WTC11 (cell line): ENCODE results near the gene CLCA2. TPM values are rescaled to one million over a fixed set of nuclear protein-coding genes. Genes with fewer than 3 reads are reported as not detected.
A peak's percentile ranks its signal among the peaks of the same experiment; 100 is the strongest.

ENCODE experiments used
- ATAC-seq: fragments of 200-7000 bp; cut with Tn5 transposase; 2 replicates; pipeline ENCODE4 v1.10.0; 2021; ENCODE audit warnings: mild to moderate bottlenecking, moderate library complexity
- CTCF ChIA-PET: fragments of 300-600 bp; sonication (Branson Sonifier 250); formaldehyde crosslinking; loops from one replicate; lab custom pipeline; 2021; ENCODE audit warnings: antibody characterized with exemption; lab: Charles Lee
- POLR2A ChIA-PET: fragments of 350-600 bp; sonication (Branson Sonifier 250); formaldehyde crosslinking; loops from one replicate; lab custom pipeline; 2021; ENCODE audit warnings: antibody characterized with exemption; lab: Charles Lee
- DNase-seq: peaks from one replicate; pipeline ENCODE4 v3.0.0; 2021; ENCODE audit warnings: low spot score
- H3K27ac Mint-ChIP-seq: 2 replicates; pipeline ENCODE4 v1.8.0; 2021; ENCODE audit warnings: mixed read lengths
- H3K27me3 Mint-ChIP-seq: 2 replicates; pipeline ENCODE4 v1.8.0; 2021; ENCODE audit warnings: low read depth, mild to moderate bottlenecking, moderate library complexity, mixed read lengths
- H3K36me3 Mint-ChIP-seq: 2 replicates; pipeline ENCODE4 v1.8.0; 2021; ENCODE audit warnings: mixed read lengths
- H3K4me1 Mint-ChIP-seq: 2 replicates; pipeline ENCODE4 v1.8.0; 2022; ENCODE audit warnings: mixed read lengths
- H3K4me3 Mint-ChIP-seq: 2 replicates; pipeline ENCODE4 v1.8.0; 2021; ENCODE audit warnings: mild to moderate bottlenecking, moderate library complexity, mixed read lengths
- H3K9me3 Mint-ChIP-seq: 2 replicates; pipeline ENCODE4 v1.8.0; 2021; ENCODE audit warnings: mixed read lengths
- FOXK1 ChIP-seq: sonication (generic); formaldehyde crosslinking; IDR thresholded peaks from 2 replicates; pipeline ENCODE4 v1.8.0; 2022; ENCODE audit warnings: mild to moderate bottlenecking, moderate library complexity, missing genetic modification reagents
- FOXP1 ChIP-seq: sonication (generic); formaldehyde crosslinking; IDR thresholded peaks from 2 replicates; pipeline ENCODE4 v1.8.0; 2022; ENCODE audit warnings: missing genetic modification reagents, mild to moderate bottlenecking, moderate library complexity, borderline replicate concordance
- GABPB1 ChIP-seq: sonication (generic); formaldehyde crosslinking; IDR thresholded peaks from 2 replicates; pipeline ENCODE4 v1.8.1; 2023; ENCODE audit warnings: mild to moderate bottlenecking, missing genetic modification reagents
- GRHL2 ChIP-seq: fragments of 250-450 bp; sonication (Bioruptor Pico); IDR thresholded peaks from 2 replicates; pipeline ENCODE4 v1.8.0; 2022; ENCODE audit warnings: mild to moderate bottlenecking, moderate library complexity; ENCODE audit not compliant: insufficient replicate concordance, severe bottlenecking
- NR2C2 ChIP-seq: sonication (generic); formaldehyde crosslinking; IDR thresholded peaks from 2 replicates; pipeline ENCODE4 v1.8.0; 2022; ENCODE audit warnings: mild to moderate bottlenecking, missing genetic modification reagents
- RELA ChIP-seq: sonication (generic); formaldehyde crosslinking; IDR thresholded peaks from 2 replicates; pipeline ENCODE4 v1.8.1; 2022; ENCODE audit warnings: missing genetic modification reagents, mild to moderate bottlenecking, borderline replicate concordance
- ZNF263 ChIP-seq: sonication (generic); formaldehyde crosslinking; IDR thresholded peaks from 2 replicates; pipeline ENCODE4 v1.8.1; 2022; ENCODE audit warnings: low read depth, mild to moderate bottlenecking, moderate library complexity, missing genetic modification reagents
- ZNF423 ChIP-seq: fragments of 250-450 bp; sonication (Bioruptor Pico); IDR thresholded peaks from 2 replicates; pipeline ENCODE4 v2.1.2; 2022; ENCODE audit warnings: mild to moderate bottlenecking, moderate library complexity
- total RNA-seq: library from RNA; stranded (reverse); gene quantifications from 3 replicates; pipeline ENCODE4 v1.2.3, GENCODE V29; 2021
- TF ChIP-seq, protein P1 (sequence below): sonication (generic); formaldehyde crosslinking; IDR thresholded peaks from 2 replicates; pipeline ENCODE4 v1.8.1; 2023; ENCODE audit warnings: mild to moderate bottlenecking, missing genetic modification reagents
- TF ChIP-seq, protein P2 (sequence below): fragments of 250-450 bp; sonication (Bioruptor Pico); IDR thresholded peaks from 2 replicates; pipeline ENCODE4 v2.1.2; 2022; ENCODE audit warnings: mild to moderate bottlenecking, moderate library complexity
- TF ChIP-seq, protein P3 (sequence below): sonication (generic); formaldehyde crosslinking; IDR thresholded peaks from 2 replicates; pipeline ENCODE4 v1.8.1; 2022; ENCODE audit warnings: mild to moderate bottlenecking, moderate library complexity, missing genetic modification reagents
- TF ChIP-seq, protein P4 (sequence below): sonication (generic); formaldehyde crosslinking; conservative IDR thresholded peaks from 2 replicates; pipeline ENCODE4 v1.8.1; 2022; ENCODE audit warnings: mild to moderate bottlenecking, missing genetic modification reagents
- TF ChIP-seq, protein P5 (sequence below): sonication (generic); formaldehyde crosslinking; IDR thresholded peaks from 2 replicates; pipeline ENCODE4 v1.8.0; 2022; ENCODE audit warnings: missing genetic modification reagents
- TF ChIP-seq, protein P6 (sequence below): sonication (generic); formaldehyde crosslinking; IDR thresholded peaks from 2 replicates; pipeline ENCODE4 v1.8.0; 2022; ENCODE audit warnings: mild to moderate bottlenecking, missing genetic modification reagents
- TF ChIP-seq, protein P7 (sequence below): sonication (generic); formaldehyde crosslinking; IDR thresholded peaks from 2 replicates; pipeline ENCODE4 v1.8.1; 2022; ENCODE audit warnings: low read depth, mild to moderate bottlenecking, moderate library complexity, missing genetic modification reagents, borderline replicate concordance
- TF ChIP-seq, protein P8 (sequence below): sonication (generic); formaldehyde crosslinking; IDR thresholded peaks from 2 replicates; pipeline ENCODE4 v1.8.1; 2022; ENCODE audit warnings: low read depth, missing genetic modification reagents, borderline replicate concordance
- TF ChIP-seq, protein P9 (sequence below): sonication (generic); formaldehyde crosslinking; IDR thresholded peaks from 2 replicates; pipeline ENCODE4 v1.8.1; 2023; ENCODE audit warnings: mild to moderate bottlenecking, missing genetic modification reagents
- TF ChIP-seq, protein P10 (sequence below): fragments of 250-450 bp; sonication (Bioruptor Pico); IDR thresholded peaks from 2 replicates; pipeline ENCODE4 v1.9.0; 2021; ENCODE audit warnings: moderate library complexity, mild to moderate bottlenecking, inconsistent platforms, borderline replicate concordance

Gene CLCA2
- total RNA-seq, 1 experiment from 2014 or later, result 0.07 TPM

DNA sequence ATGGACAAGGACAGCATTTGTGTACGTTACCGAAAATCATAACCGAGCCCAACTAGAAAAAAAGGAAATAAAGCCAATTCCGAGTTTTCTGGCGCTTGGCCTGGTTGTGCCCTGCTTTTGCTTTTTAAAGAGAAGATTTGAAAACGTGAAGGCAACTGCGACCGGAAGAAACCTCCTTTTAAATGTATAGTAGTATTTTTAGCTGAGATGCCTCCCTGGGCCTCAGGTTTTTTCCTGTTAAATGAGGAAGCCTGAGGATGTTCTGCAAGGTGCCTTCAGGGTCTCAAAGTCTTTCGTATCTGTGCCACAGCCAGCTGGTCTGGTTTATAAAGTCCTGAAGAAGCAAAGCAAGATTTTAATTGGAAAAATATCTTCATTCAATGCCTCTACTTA lies 27.5 kb upstream of the CLCA2 start (continued):
- TF ChIP-seq, protein P1, sequence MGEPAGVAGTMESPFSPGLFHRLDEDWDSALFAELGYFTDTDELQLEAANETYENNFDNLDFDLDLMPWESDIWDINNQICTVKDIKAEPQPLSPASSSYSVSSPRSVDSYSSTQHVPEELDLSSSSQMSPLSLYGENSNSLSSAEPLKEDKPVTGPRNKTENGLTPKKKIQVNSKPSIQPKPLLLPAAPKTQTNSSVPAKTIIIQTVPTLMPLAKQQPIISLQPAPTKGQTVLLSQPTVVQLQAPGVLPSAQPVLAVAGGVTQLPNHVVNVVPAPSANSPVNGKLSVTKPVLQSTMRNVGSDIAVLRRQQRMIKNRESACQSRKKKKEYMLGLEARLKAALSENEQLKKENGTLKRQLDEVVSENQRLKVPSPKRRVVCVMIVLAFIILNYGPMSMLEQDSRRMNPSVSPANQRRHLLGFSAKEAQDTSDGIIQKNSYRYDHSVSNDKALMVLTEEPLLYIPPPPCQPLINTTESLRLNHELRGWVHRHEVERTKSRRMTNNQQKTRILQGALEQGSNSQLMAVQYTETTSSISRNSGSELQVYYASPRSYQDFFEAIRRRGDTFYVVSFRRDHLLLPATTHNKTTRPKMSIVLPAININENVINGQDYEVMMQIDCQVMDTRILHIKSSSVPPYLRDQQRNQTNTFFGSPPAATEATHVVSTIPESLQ (CRISPR knock-in tag), result no peak
- TF ChIP-seq, protein P2, sequence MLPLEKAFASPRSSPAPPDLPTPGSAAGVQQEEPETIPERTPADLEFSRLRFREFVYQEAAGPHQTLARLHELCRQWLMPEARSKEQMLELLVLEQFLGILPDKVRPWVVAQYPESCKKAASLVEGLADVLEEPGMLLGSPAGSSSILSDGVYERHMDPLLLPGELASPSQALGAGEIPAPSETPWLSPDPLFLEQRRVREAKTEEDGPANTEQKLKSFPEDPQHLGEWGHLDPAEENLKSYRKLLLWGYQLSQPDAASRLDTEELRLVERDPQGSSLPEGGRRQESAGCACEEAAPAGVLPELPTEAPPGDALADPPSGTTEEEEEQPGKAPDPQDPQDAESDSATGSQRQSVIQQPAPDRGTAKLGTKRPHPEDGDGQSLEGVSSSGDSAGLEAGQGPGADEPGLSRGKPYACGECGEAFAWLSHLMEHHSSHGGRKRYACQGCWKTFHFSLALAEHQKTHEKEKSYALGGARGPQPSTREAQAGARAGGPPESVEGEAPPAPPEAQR, result no peak
- TF ChIP-seq, protein P3, sequence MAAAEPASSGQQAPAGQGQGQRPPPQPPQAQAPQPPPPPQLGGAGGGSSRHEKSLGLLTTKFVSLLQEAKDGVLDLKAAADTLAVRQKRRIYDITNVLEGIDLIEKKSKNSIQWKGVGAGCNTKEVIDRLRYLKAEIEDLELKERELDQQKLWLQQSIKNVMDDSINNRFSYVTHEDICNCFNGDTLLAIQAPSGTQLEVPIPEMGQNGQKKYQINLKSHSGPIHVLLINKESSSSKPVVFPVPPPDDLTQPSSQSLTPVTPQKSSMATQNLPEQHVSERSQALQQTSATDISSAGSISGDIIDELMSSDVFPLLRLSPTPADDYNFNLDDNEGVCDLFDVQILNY, result no peak
- TF ChIP-seq, protein P4, sequence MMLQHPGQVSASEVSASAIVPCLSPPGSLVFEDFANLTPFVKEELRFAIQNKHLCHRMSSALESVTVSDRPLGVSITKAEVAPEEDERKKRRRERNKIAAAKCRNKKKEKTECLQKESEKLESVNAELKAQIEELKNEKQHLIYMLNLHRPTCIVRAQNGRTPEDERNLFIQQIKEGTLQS (CRISPR knock-in tag), result no peak

DNA sequence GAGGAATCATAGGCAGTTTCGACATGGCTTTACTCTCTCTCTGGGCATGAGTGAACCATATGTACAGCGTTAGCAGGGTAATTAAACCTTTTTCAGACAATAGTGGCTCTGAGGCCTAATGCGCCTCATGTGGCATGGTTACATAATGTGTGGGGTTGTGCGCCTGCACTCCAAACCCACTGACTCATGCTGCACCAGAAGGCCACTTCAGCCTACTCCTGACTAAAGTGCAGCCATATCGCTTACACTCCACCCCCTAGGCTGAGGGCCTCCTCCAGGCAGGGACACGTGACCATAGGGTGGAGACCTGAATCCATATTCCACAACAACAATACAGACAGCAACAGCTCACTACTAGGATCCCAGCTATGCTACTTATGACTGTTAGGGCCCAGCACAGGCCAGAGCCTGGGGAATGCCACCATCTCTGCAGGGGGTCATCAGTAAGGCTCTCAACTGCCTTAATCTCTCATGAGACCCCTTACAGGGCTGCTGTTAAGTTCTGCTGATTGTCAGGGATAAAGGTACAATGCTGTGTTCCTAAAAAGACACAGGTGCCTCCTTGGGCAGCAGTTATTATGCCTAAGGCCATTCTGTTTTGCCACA lies 14.5 kb upstream of the CLCA2 start:
- ATAC-seq (peak; percentile 65), DNase-seq (no peak)
- Mint-ChIP-seq H3K4me3 (no peak overlapping the region), H3K9me3 (no peaks in the 10 kb centered on the region), H3K27ac (no peak overlapping the region), H3K36me3 (no peaks in the 10 kb centered on the region), H3K27me3 (0 out of 2 replicates have a peak, but pooled peaks cover 3% of the 10 kb centered on the region), H3K4me1 (peaks cover 3% of the 10 kb centered on the region)
- CTCF ChIA-PET, result no interaction called here
- POLR2A ChIA-PET, result no interaction called here
- TF ChIP-seq ZNF423 (CRISPR knock-in tag) (no peak), RELA (no peak), ZNF263 (CRISPR knock-in tag) (no peak), GABPB1 (CRISPR knock-in tag) (no peak), NR2C2 (CRISPR knock-in tag) (no peak), GRHL2 (CRISPR knock-in tag) (no peak), FOXK1 (no peak), FOXP1 (CRISPR knock-in tag) (no peak)
- TF ChIP-seq, protein P5, sequence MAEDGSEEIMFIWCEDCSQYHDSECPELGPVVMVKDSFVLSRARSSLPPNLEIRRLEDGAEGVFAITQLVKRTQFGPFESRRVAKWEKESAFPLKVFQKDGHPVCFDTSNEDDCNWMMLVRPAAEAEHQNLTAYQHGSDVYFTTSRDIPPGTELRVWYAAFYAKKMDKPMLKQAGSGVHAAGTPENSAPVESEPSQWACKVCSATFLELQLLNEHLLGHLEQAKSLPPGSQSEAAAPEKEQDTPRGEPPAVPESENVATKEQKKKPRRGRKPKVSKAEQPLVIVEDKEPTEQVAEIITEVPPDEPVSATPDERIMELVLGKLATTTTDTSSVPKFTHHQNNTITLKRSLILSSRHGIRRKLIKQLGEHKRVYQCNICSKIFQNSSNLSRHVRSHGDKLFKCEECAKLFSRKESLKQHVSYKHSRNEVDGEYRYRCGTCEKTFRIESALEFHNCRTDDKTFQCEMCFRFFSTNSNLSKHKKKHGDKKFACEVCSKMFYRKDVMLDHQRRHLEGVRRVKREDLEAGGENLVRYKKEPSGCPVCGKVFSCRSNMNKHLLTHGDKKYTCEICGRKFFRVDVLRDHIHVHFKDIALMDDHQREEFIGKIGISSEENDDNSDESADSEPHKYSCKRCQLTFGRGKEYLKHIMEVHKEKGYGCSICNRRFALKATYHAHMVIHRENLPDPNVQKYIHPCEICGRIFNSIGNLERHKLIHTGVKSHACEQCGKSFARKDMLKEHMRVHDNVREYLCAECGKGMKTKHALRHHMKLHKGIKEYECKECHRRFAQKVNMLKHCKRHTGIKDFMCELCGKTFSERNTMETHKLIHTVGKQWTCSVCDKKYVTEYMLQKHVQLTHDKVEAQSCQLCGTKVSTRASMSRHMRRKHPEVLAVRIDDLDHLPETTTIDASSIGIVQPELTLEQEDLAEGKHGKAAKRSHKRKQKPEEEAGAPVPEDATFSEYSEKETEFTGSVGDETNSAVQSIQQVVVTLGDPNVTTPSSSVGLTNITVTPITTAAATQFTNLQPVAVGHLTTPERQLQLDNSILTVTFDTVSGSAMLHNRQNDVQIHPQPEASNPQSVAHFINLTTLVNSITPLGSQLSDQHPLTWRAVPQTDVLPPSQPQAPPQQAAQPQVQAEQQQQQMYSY (CRISPR knock-in tag), result no peak
- TF ChIP-seq, protein P6, sequence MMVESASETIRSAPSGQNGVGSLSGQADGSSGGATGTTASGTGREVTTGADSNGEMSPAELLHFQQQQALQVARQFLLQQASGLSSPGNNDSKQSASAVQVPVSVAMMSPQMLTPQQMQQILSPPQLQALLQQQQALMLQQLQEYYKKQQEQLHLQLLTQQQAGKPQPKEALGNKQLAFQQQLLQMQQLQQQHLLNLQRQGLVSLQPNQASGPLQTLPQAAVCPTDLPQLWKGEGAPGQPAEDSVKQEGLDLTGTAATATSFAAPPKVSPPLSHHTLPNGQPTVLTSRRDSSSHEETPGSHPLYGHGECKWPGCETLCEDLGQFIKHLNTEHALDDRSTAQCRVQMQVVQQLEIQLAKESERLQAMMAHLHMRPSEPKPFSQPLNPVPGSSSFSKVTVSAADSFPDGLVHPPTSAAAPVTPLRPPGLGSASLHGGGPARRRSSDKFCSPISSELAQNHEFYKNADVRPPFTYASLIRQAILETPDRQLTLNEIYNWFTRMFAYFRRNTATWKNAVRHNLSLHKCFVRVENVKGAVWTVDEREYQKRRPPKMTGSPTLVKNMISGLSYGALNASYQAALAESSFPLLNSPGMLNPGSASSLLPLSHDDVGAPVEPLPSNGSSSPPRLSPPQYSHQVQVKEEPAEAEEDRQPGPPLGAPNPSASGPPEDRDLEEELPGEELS (CRISPR knock-in tag), result no peak
- TF ChIP-seq, protein P7, sequence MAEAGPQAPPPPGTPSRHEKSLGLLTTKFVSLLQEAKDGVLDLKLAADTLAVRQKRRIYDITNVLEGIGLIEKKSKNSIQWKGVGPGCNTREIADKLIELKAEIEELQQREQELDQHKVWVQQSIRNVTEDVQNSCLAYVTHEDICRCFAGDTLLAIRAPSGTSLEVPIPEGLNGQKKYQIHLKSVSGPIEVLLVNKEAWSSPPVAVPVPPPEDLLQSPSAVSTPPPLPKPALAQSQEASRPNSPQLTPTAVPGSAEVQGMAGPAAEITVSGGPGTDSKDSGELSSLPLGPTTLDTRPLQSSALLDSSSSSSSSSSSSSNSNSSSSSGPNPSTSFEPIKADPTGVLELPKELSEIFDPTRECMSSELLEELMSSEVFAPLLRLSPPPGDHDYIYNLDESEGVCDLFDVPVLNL, result no peak
- TF ChIP-seq, protein P8, sequence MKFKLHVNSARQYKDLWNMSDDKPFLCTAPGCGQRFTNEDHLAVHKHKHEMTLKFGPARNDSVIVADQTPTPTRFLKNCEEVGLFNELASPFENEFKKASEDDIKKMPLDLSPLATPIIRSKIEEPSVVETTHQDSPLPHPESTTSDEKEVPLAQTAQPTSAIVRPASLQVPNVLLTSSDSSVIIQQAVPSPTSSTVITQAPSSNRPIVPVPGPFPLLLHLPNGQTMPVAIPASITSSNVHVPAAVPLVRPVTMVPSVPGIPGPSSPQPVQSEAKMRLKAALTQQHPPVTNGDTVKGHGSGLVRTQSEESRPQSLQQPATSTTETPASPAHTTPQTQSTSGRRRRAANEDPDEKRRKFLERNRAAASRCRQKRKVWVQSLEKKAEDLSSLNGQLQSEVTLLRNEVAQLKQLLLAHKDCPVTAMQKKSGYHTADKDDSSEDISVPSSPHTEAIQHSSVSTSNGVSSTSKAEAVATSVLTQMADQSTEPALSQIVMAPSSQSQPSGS (CRISPR knock-in tag), result no peak
- TF ChIP-seq, protein P9, sequence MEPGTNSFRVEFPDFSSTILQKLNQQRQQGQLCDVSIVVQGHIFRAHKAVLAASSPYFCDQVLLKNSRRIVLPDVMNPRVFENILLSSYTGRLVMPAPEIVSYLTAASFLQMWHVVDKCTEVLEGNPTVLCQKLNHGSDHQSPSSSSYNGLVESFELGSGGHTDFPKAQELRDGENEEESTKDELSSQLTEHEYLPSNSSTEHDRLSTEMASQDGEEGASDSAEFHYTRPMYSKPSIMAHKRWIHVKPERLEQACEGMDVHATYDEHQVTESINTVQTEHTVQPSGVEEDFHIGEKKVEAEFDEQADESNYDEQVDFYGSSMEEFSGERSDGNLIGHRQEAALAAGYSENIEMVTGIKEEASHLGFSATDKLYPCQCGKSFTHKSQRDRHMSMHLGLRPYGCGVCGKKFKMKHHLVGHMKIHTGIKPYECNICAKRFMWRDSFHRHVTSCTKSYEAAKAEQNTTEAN (CRISPR knock-in tag), result no peak
- TF ChIP-seq, protein P10, sequence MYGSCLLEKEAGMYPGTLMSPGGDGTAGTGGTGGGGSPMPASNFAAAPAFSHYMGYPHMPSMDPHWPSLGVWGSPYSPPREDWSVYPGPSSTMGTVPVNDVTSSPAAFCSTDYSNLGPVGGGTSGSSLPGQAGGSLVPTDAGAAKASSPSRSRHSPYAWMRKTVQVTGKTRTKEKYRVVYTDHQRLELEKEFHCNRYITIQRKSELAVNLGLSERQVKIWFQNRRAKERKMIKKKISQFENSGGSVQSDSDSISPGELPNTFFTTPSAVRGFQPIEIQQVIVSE (CRISPR knock-in tag), result no peak
